Placental epithelial cell (primary cell): Measurements from ENCODE around the gene OR9G1. TPM values are rescaled to one million over a fixed set of nuclear protein-coding genes. Genes with fewer than 3 reads are reported as not detected.

Experiments
- small RNA-seq: library from RNA; depleted of rRNA; stranded (forward); fragments of <200 nt; gene quantifications from one replicate; pipeline ENCODE3, GENCODE V24; 2012
- total RNA-seq: library from RNA; depleted of rRNA; stranded (reverse); fragments of >200 nt; gene quantifications from 2 replicates; pipeline ENCODE4 v1.2.3, GENCODE V29; 2012

OR9G1 gene, protein sequence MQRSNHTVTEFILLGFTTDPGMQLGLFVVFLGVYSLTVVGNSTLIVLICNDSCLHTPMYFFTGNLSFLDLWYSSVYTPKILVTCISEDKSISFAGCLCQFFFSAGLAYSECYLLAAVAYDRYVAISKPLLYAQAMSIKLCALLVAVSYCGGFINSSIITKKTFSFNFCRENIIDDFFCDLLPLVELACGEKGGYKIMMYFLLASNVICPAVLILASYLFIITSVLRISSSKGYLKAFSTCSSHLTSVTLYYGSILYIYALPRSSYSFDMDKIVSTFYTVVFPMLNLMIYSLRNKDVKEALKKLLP
- not detected in 2 replicates for total RNA-seq

DNA sequence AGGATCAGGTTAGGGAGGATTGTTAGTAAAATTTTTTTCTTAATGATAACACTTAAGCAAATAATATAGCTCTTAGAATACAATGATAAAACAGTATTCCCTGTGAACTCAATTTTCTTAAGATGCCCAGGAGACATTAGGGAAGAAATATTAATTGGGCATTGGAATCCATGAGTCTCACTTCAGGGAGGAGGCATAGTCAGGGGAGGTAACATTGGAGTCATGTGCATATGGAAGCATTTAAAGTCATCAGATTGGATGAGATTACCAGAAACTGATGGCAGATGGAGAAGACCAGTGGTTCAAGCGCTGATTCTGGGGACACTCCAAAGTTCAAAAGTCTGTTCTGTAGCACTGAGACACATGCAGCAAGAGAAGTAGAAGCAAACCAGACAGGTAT, at the start of gene OR9G1:
OR9G1 (plus strand) TSS at position 301 of the 400 bp plus-strand sequence. CDS start 1,293 bp downstream, outside the sequence.

DNA sequence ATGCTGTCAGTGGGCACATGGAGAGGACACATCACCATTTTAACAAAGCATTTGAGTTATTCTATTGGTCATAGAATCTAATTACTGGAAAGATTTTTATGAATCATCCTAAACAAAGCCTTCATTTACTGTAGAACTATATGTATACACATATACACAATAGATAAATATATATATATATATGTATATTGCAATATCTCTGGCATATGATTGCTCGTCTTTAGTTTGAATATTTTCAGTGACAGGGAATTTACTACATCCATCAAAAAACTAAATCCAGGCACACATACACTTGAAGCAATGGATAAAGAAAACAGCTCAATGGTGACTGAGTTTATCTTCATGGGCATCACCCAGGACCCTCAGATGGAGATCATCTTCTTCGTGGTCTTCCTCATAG, 35.5 kb upstream of the OR9G1 start, which contains the start of gene OR5AR1:
OR5AR1 (plus strand) TSS at position 301 of the 400 bp plus-strand sequence; CDS start at position 301, 0 bp downstream.

DNA sequence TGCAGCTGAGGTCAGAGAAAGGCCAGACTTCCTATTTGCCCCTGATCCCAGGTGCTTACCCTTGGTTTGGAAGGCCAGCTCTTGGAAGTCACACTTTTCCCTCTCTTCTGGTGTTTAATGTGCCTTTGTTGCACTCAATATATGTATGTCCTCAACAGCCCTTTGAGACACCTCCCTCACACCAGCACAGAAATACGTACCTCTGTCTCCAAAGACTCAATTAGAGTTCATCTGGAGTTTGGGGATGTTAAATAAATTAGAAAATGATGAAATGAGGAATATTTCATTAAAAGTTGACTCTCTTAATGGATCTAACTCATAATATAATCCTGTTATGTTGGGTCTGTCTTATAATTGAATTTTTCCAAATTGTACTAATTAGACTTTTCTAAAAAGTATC, 49.7 kb downstream of the OR9G1 start, which contains the start of gene OR9G4:
OR9G4 (minus strand) TSS at position 101 of the 400 bp plus-strand sequence. CDS start 4,931 bp downstream, outside the sequence.

Small RNA genes within 50 kb of the gene (small RNA-seq; reads per million reads assigned to genes)
- gene AP001803.1 (not detected), gene AP004245.1 (not detected), gene MIR6128 (not detected)

Other genes starting within 250 kb of the OR9G1 start
- not detected in 2 replicates for gene OR5M3, start 225.7 kb upstream of the OR9G1 start, total RNA-seq
- not detected in 2 replicates for gene OR5M8, start 207.7 kb upstream of the OR9G1 start, total RNA-seq
- gene OR5M11, start 155.8 kb upstream of the OR9G1 start, total RNA-seq, result not detected in 2 replicates
- gene OR5M10, start 121.4 kb upstream of the OR9G1 start, total RNA-seq, result 0.33 TPM in 1 of 2 replicates, not detected in the other
- gene OR5M1, start 84.2 kb upstream of the OR9G1 start, total RNA-seq, result under 0.01 and 0.43 TPM in 2 replicates
- gene OR5AP2, start 56.7 kb upstream of the OR9G1 start, total RNA-seq, result 0.33 TPM in 1 of 2 replicates, not detected in the other
- gene OR5AR1, start 35.4 kb upstream of the OR9G1 start, total RNA-seq, result not detected in 2 replicates
- gene OR9G4, start 49.6 kb downstream of the OR9G1 start, total RNA-seq, result not detected in 2 replicates